ENCODE results near the gene C1QTNF3.

- TF ChIP-seq, protein P1, sequence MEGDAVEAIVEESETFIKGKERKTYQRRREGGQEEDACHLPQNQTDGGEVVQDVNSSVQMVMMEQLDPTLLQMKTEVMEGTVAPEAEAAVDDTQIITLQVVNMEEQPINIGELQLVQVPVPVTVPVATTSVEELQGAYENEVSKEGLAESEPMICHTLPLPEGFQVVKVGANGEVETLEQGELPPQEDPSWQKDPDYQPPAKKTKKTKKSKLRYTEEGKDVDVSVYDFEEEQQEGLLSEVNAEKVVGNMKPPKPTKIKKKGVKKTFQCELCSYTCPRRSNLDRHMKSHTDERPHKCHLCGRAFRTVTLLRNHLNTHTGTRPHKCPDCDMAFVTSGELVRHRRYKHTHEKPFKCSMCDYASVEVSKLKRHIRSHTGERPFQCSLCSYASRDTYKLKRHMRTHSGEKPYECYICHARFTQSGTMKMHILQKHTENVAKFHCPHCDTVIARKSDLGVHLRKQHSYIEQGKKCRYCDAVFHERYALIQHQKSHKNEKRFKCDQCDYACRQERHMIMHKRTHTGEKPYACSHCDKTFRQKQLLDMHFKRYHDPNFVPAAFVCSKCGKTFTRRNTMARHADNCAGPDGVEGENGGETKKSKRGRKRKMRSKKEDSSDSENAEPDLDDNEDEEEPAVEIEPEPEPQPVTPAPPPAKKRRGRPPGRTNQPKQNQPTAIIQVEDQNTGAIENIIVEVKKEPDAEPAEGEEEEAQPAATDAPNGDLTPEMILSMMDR (IDR thresholded peaks at IDR 0.05): no peak
- TF ChIP-seq POLR2A (IDR thresholded peaks at IDR 0.05): no peak
Measured at GRCh38 chr5:34031117-34031516, 11.9 kb downstream of the C1QTNF3 start.

All from tibial nerve (tissue), 3 donors.